T-helper 1 cell treated with Interleukin-12 subunit alpha and Interleukin-12 subunit beta and Interleukin-4 antibody, amounts not matched to agents 30 ng/mL and 1 ng/mL, for 36 hours (primary cell): Measurements from ENCODE around the gene IRF4. TPM values are rescaled to one million over a fixed set of nuclear protein-coding genes. Genes with fewer than 3 reads are reported as not detected.

Experiments used
- intact Hi-C: fragments of 100-400 bp; cut with micrococcal nuclease; formaldehyde crosslinking; loops from one replicate; pipeline ENCODE4 v1.15.1; 2024
- total RNA-seq: library from RNA; stranded (reverse); gene quantifications from 2 replicates; pipeline ENCODE4 v1.2.3, GENCODE V29; 2022

Gene IRF4
- total RNA-seq, 1 donor from 2014 or later = 221 TPM

GRCh38 chr6:381742-382461 lies 9.7 kb upstream of the IRF4 start:
- intact Hi-C loops = no loop called here

GRCh38 chr6:382883-383810 lies 8.4 kb upstream of the IRF4 start:
- intact Hi-C loops = no loop called here

DNA sequence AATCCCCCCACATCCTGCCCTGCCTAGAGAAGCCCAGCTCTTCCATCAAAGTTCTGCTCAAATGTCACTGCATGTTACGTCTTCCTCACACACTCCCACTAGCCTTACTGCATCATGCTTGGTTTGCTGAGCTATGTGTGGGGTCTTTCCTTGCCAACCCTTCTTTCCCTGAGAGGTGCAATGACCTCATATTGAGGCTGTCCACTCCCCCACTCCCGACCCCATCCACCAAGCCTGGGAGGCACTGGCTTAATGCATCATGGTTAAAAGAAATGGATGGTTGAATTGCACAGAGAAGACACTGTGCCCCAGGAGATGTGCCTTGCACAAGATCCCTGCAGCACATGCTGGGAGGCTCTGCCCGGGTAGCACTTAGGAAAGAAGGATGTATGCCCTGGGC lies 7.7 kb upstream of the IRF4 start:
- intact Hi-C loops = no loop called here

DNA sequence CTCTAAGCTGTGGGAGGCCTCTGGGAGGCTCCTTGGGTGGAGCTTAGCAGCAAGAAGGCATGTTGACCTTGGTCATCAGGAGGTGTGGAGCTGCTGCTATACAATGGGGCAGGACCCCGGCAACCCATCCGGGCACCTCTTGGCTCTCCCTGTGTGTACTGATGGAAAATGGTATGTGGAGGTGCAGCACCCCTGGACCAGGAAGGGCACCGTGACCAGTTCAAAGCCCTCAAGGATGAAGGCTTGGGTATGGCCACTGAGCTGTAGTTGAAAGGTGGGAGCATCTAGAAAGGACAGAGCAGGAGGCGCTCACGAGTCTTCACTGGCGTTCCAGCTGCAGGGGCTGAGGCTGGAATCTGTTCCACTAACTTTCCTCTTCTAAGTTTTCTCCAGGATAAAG lies 6.7 kb upstream of the IRF4 start:
- intact Hi-C loops = no loop called here

GRCh38 chr6:385614-386013 lies 5.9 kb upstream of the IRF4 start:
- intact Hi-C loops = no loop called here

GRCh38 chr6:386688-387266 lies 4.8 kb upstream of the IRF4 start:
- intact Hi-C loops = no loop called here

GRCh38 chr6:387293-387741 lies 4.2 kb upstream of the IRF4 start:
- intact Hi-C loops = no loop called here

DNA sequence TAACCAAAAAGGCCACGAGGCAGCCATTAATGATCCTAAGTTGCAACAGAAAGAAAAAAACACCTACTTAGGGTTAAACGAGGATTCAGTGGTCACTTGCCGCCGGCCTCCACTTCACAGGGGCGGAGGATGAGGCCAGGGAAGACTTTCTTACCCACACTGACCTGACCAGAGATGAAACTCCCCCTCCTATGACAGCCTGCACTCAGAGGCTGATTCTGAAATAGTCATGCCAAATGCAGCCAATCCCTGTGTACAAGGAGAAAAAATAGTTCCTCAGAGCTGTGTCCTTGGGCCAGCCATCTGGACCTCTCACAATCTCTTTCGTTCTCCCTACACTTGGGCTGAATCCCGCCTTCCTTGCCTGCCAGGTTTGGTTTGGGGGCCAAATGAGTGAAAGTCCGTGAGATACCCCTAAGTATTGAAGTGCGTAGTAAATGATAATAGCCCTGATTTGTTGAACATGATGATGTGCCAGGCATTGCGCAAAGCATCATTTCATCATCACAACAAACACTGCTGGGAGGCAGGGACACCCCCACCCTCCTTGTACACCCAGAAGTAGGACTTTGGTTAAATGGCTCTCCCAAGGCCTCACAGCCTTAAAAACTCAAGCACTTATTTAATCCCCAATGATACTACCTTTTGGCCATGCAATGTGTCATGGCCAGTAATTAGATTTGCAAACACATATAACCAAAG lies 3.2 kb upstream of the IRF4 start:
- intact Hi-C loops = loop anchor here (2.0 kb wide), 2 partner anchors 322 to 398 kb away; no protein-coding TSS in a partner anchor

- intact Hi-C loops = loop anchor here (1.0 to 2.0 kb wide), 14 partner anchors 15 to 398 kb away; partner anchors contain the start of genes DUSP22 and EXOC2
These were observed 2.4 kb upstream of the IRF4 start for GRCh38 chr6:389143-389542.

GRCh38 chr6:389622-390021 lies 1.9 kb upstream of the IRF4 start:
- intact Hi-C loops = loop anchor here (1.0 to 5.0 kb wide), 16 partner anchors 15 to 1008 kb away; partner anchors contain the start of genes DUSP22 and EXOC2

GRCh38 chr6:390914-391558 lies 516 bp upstream of the IRF4 start:
- intact Hi-C loops = loop anchor here (1.0 to 5.0 kb wide), 6 partner anchors 8 to 1006 kb away; no protein-coding TSS in a partner anchor

GRCh38 chr6:392441-393390 lies 1.2 kb downstream of the IRF4 start:
- intact Hi-C loops = loop anchor here (5.0 kb wide), 1 partner anchor 1005 kb away; no protein-coding TSS in a partner anchor

DNA sequence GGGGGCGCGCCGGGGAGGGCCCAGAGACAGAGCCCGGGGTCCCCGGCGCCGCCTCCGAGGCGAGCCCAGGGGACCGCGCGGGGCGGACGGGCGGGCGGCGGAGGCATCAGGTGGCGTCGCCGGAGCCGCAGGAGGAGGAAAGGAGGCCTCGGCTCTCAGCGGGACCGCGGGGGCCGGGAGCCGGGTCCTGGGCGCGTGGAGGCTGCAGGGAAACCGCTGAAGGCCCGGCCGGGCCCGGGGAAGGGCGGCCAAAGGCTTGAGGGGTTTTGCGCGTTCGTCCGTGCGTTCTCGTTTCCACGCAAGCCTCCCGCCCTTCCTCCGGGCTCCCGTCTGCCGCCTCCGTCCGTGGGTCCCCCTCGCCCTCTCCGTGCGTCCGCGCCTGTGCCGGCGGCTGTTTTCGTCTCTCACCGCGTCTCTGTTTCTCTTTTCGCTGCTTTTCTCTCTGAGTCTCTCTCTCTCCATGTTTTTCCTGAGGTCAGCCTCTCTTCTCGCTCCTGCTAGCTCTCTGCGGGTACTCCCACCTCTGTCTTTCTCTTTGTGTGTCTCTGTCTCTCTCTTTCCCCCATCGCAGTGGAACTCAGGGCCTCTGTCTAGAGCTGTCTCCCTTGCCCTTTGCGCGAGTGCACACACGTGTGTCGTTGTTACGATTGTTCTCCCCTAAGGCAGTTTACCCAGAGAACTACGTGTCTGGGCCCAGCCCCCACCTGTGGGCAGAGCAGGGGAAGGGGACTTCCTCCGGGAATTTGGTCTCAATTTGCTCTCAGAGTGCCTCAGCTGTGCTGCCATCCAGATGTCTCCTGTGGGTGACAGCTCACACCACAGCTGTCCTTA lies 2.1 kb downstream of the IRF4 start:
- intact Hi-C loops = loop anchor here (5.0 kb wide), 1 partner anchor 1004 kb away; no protein-coding TSS in a partner anchor

- intact Hi-C loops = loop anchor here (5.0 kb wide), 1 partner anchor 1003 kb away; no protein-coding TSS in a partner anchor
These were observed 3.2 kb downstream of the IRF4 start for GRCh38 chr6:394641-395289.

GRCh38 chr6:395432-396125 lies 4.0 kb downstream of the IRF4 start:
- intact Hi-C loops = no loop called here

DNA sequence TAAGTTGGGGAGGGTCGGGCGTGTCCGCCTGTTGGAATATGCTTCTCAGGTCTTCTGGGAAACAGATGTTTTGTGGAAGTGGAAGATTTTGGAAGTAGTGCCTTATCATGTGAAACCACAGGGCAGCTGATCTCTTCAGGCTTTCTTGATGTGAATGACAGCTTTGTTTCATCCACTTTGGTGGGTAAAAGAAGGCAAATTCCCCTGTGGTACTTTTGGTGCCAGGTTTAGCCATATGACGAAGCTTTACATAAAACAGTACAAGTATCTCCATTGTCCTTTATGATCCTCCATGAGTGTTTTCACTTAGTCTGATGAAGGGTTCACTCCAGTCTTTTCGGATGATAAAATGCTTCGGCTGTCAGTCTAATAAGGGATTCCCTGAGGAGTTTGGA lies 4.6 kb downstream of the IRF4 start:
- intact Hi-C loops = no loop called here

DNA sequence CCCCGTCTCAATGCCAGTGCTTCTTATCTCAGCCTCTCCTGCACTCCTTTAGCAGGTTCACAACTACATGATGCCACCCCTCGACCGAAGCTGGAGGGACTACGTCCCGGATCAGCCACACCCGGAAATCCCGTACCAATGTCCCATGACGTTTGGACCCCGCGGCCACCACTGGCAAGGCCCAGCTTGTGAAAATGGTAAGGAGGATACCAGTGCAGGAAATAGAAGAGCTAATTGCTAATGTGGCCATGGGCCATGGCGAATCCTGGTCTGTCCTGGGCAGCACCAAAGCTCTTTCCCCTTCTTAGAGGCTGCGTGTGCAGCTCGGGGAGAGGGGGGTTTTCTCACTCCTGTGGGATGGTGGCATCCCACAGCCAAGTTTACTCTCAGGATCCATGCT lies 5.5 kb downstream of the IRF4 start:
- intact Hi-C loops = no loop called here
